ENCODE measurements around the gene MIX23.
"Not testable (repeated sequence)": the region's sequence is repeated elsewhere in the genome, so short reads cannot be mapped to it uniquely, and the experiment has no call there.

Gene MIX23

DNA sequence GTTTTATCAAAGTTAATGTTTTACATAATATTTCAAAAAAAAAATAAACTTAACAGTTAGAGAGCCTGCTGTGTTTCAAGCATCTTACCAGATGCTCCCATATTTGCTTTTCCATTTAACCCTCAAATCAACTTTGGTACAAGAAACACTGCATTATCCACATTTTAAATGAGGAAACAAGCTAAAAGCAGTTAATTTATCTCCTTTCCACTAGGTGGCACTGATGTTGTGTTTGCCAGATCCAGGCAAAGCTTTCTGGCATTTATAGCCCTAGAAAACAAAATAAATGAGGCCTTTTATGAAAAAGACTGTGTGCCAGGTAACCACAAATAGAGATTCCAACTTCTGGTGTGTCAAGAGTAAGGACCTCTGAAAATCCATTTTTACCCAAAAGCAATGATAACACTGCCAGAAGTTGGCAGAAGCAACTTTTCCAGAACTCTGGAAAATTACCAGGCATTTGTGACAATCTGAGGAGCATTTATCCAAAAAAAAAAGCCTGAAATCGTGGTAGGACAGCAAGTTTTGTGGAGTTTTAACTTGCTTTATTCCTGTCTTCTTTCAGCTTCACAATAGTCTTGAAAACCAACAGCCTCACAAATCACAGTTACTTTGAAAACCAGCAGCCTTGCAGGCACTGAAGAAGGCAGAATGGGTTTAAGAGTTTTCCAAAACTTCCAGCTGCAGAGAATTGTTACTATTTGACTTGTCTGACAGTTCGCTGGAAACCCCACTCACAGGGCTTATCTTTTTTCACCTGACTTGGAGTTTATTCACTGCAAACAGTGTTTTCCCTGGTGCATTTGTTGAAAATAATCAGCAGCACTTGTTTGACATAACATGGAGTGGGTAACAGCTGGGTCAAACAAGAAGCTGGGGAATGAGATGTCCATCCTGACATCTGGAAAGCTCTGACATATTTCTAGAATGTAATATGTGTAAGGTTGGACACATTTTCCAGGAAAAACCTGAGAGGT, 10.1 kb upstream of the MIX23 start:
- peak; percentile 7 for DNase-seq

GRCh38 chr3:122391681-122392446, 8.8 kb upstream of the MIX23 start:
- no peak for DNase-seq

DNA sequence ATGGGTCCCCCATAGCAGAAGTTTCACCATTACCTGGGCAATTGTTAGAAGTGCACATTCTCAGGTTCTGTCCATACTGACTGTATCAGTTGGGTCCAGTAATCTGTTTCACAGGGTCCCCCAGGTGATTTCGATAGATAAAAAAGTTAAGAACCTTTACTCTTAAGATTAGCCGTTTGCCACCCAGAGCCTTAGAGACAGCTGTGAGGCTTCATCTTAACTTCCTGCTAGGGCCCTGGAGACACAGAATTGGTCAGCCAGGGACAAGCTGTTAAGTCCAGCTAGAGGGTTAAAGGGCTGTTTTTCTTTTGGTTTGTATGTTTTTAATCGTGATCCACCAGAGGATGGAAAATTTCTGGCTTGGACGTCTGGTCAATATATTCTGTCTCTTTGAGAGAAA, 7.6 kb upstream of the MIX23 start:
- DNase-seq: no peak

DNA sequence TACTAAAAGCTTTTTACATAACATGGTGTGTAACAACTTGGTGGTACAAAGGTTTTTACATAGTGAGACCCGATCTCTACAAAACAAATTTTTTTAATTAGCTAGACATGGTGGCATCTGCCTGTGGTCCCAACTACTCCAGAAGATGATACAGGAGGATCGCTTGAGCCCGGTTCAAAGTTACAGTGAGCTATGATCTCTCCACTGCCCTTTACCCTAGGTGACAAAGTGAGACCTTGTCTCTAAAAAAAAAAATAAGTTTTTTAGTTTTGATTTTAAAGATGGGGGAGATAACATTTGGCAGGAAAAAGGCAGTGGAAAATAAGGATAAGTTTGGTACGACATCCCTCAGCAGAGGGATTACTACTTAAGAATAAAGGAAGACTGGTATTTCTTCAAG, 6.9 kb upstream of the MIX23 start:
- DNase-seq: no peak

DNA sequence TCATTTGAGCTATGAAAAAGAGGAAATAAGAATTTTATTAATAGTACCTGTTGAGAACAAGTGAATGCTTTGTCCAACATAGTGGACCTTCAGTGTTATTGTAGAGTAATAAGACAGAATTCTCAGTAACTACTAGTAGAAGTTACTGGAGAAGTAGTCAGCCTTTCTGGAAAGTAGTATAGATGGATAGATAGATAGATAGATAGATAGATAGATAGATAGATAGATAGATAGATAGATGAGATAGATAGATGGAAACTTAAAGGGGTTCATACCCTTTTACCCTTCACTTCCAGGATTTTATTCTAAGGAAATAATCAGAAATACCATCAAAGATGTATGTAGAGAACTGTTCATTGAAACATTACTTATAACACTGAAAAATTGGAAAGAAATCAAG, 6.2 kb upstream of the MIX23 start:
- DNase-seq: no peak

GRCh38 chr3:122387709-122388108, 4.7 kb upstream of the MIX23 start:
- no peak for DNase-seq

DNA sequence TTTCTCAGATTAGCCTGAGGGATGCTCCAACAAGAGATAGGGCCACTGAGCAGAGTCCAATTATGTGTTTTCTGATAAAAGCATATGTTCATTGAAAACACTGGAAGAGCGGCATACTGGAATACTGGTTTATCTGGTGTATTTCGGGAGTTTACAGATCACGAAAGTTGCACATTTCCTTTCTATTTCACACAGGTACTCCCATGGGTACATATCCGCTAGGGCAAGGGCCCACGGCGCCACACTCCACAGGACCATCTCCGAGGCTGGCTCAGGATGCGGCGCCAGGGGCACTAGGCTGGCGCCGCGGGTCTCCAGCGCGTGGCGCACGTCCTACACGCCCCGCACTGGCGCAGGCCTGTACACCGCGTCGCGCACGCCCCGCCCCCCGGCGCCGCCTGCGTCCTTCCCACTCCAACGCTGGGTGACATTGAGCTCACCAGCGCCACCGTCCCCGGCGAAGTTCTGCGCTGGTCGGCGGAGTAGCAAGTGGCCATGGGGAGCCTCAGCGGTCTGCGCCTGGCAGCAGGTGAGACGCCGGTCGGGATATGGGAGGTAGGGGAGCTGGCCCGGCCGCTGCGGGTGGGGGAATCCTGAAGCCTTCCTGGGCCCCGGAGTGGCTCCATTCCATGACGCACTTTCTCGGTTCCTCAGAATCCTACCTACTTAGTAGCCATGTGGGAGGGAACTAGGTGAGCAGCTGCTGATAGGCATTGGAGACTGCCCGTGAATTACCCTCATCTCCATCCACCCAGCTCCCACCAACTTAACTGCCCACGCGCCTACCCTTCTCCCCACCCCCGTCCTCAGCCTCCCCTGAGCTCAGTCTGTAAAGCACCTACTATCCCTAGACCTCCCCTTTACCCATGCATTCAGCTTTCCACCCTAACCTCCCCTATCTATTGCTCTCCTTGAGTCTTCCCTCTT, 1.0 kb upstream of the MIX23 start, which contains the start of gene FAM162A:
Gene FAM162A, plus strand, starts transcription at position 412 of the 927 bp plus-strand sequence. Its CDS starts 84 bp downstream, at position 496.
- DNase-seq: peak; percentile 94

- no peak for DNase-seq
Measured at GRCh38 chr3:122377975-122378374, 5.1 kb downstream of the MIX23 start.

- DNase-seq: no peak
Measured at GRCh38 chr3:122374034-122374433, 9.0 kb downstream of the MIX23 start.

DNA sequence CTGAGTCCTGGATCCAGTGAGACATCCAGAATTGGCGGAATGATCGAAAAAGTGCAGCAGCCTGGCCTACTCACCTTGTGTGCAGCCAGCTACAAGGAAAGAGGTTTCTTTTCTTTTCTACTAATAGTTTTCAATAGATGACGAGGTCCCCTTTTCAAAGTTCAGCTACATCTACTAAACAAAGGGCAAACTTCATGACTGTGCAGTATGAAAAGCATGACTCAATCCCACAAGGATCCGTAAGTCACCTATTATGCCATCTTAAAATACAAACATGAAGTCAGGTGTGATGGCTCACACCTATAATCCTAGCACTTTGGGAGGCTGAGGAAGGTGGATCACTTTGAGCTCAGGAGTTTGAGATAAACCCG, 16.7 kb downstream of the MIX23 start:
- no peak for DNase-seq

DNA sequence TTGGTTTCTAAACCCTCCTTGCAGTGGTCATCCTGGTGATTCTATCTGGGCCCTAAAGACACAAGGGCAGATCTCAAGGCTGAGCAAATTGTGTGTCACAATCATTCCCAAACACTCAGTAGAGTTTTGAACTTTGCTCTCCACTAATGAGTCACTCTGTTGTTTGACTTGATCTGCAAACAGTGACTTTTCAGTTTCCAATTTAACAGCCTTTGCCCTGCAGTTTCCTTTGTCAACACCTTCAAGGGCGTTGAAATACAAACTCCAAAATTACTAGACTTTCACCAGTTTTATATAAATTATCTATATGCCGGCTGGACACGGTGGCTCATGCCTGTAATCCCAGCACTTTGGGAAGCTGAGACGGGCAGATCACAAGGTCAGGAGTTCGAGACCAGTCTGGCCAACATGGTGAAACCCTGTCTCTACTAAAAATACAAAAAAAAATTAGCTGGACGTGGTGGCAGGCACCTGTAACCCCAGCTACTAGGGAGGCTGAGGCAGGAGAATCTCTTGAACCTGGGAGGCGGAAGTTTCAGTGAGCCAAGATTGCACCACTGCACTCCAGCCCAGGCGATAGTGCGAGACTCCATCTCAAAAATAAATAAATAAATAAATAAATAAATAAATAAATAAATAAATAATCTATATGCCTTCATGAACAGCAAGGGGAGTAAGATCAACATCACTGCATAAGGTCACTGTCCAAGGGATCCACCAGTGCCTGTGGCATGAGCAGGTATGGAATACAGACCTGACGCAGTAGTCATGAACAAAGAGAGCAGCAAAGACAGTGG, 17.3 kb downstream of the MIX23 start:
- not testable (repeated sequence) for DNase-seq

- DNase-seq: no peak
Measured at GRCh38 chr3:122365073-122365472, 18.0 kb downstream of the MIX23 start.

DNA sequence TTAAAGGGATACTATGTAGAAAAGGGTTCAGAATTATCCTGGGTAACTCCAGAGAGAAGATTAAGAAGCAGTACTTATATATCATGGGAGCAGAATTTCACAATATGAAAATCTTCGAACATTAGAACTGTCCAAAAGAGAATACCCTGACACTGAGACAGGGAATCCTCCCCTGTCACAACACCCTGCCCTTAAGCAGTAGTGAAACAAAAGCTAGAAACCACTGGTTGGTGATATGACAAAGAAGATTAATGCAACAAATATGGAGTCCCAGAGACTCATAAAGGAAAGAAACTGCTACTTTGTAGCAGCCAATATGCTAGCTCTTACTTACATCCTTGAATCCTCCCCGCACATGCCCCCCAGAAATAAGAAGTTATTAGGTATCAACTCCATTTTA, 18.5 kb downstream of the MIX23 start:
- DNase-seq: no peak

- DNase-seq: no peak
Measured at GRCh38 chr3:122362026-122362425, 21.0 kb downstream of the MIX23 start.

GRCh38 chr3:122358703-122359032, 24.4 kb downstream of the MIX23 start:
- no peak for DNase-seq

- DNase-seq: no peak
Measured at GRCh38 chr3:122357828-122358702, 25.0 kb downstream of the MIX23 start.

- DNase-seq: peak; percentile 35
Measured at GRCh38 chr3:122356402-122356801, 26.6 kb downstream of the MIX23 start.

- no peak for DNase-seq
Measured at GRCh38 chr3:122355612-122356011, 27.4 kb downstream of the MIX23 start.

DNA sequence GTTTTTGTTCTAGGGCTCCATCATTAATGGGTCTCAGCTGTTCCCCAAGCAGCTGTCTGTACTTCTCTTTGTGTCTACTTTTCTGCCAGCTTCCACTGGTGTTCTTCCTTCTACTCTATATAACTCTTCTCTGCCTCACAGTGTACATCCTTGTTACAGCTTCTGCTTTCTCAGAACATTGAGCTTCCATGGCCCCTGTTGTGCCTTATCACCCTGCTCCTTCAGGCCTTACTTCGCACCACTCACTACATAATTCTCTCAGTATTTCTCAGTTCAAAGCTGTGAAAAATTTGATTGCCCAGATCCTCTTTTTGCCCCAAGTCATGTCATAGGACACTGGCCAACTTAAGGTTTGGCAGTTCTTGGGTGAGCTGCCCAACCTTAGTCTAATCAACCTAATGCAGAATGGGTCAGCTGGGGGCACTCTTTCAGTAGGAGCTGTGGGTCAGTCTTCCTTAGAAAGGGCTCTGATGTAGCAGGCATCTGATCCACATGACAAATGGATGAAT, 29.1 kb downstream of the MIX23 start:
- no peak for DNase-seq

- DNase-seq: no peak
Measured at GRCh38 chr3:122353215-122353614, 29.8 kb downstream of the MIX23 start.

DNA sequence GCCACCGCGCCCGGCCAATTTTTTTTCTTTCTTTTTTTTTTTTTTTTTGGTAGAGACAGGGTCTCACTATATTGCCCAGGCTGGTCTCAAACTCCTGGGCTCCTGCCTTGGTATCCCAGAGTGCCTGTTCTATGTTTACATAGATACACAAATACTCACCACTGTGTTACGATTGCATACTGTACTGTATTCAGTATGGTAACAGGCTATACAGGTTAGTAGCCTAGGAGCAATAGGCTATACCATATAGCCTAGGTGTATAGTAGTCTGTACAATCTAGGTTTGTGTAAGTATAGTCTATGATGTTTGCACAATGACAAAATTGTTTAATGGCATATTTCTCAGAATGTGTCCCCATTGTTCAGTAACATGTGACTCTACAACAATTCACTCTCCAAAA, 31.4 kb downstream of the MIX23 start:
- no peak for DNase-seq

All from activated naive CD4-positive, alpha-beta T cell treated with Interleukin-2 at 50 U/mL for 16 hours (primary cell).